Common myeloid progenitor, CD34-positive (primary cell): ENCODE data around the gene MOSPD3.
"Not testable (repeated sequence)": the region's sequence is repeated elsewhere in the genome, so short reads cannot be mapped to it uniquely, and the experiment has no call there.

Experiments
- CTCF ChIA-PET: fragments of 350-600 bp; sonication (Branson Sonifier 250); formaldehyde crosslinking; loops from one replicate; lab custom pipeline; 2021; ENCODE audit warnings: antibody characterized with exemption; lab: Charles Lee
- POLR2A ChIA-PET: fragments of 350-600 bp; sonication (Branson Sonifier 250); formaldehyde crosslinking; loops from one replicate; lab custom pipeline; 2021; ENCODE audit warnings: antibody characterized with exemption; lab: Charles Lee
- DNase-seq, 3 donors: peaks; one replicate each; pipeline versions ENCODE4 v3.0.0 to v3.0.0-alpha.2; 2013
- H3K27ac ChIP-seq, 2 experiments: 1 replicate in 1 of 2; 2 replicates in 1 of 2; pipeline ENCODE4 v1.7.0; 2013; ENCODE audit warnings: inconsistent platforms in 2 of 2, low read length in 2 of 2, mild to moderate bottlenecking in 2 of 2, low read depth in 1 of 2, moderate library complexity in 1 of 2; ENCODE audit not compliant: severe bottlenecking in 2 of 2, insufficient read depth in 1 of 2, poor library complexity in 1 of 2
- H3K27me3 ChIP-seq, 5 experiments: replicated peaks in 2 of 5; 1 replicate in 3 of 5; 2 replicates in 2 of 5; pipeline versions ENCODE4 v1.6.1 to v1.7.0; 2013; ENCODE audit warnings: low read length in 4 of 5, mild to moderate bottlenecking in 2 of 5, moderate library complexity in 2 of 5, inconsistent platforms in 1 of 5; ENCODE audit not compliant: insufficient read depth in 5 of 5, control insufficient read depth in 4 of 5
- H3K36me3 ChIP-seq, 4 experiments: 1 replicate in 2 of 4; 2 replicates in 2 of 4; pipeline versions ENCODE4 v1.6.1 to v1.7.0; 2013; ENCODE audit warnings: low read length in 3 of 4, control low read depth in 1 of 4, mild to moderate bottlenecking in 1 of 4; ENCODE audit not compliant: control insufficient read depth in 4 of 4, insufficient read depth in 4 of 4
- H3K4me1 ChIP-seq, 4 experiments: 1 replicate in 3 of 4; 2 replicates in 1 of 4; pipeline versions ENCODE4 v1.6.1 to v1.7.1; 2013; ENCODE audit warnings: low read length in 3 of 4, mild to moderate bottlenecking in 3 of 4, control low read depth in 1 of 4, inconsistent platforms in 1 of 4, moderate library complexity in 1 of 4; ENCODE audit not compliant: control insufficient read depth in 4 of 4, insufficient read depth in 4 of 4; ENCODE audit errors: control extremely low read depth in 1 of 4
- H3K4me3 ChIP-seq, 7 experiments: 1 replicate in 4 of 7; 2 replicates in 3 of 7; pipeline versions ENCODE4 v1.5.1 to v1.7.0; 2013; ENCODE audit warnings: mild to moderate bottlenecking in 7 of 7, low read length in 6 of 7, moderate library complexity in 6 of 7, inconsistent platforms in 2 of 7, low read depth in 2 of 7, control low read depth in 1 of 7; ENCODE audit not compliant: insufficient read depth in 4 of 7, control insufficient read depth in 1 of 7; ENCODE audit errors: extremely low read depth in 1 of 7
- H3K9me3 ChIP-seq, 5 experiments: 1 replicate in 4 of 5; 2 replicates in 1 of 5; pipeline versions ENCODE4 v1.6.1 to v1.7.1; 2013; ENCODE audit warnings: low read length in 4 of 5, mild to moderate bottlenecking in 2 of 5, inconsistent platforms in 1 of 5, low read depth in 1 of 5, moderate library complexity in 1 of 5; ENCODE audit not compliant: control insufficient read depth in 4 of 5, insufficient read depth in 2 of 5; ENCODE audit errors: control extremely low read depth in 1 of 5
- WGBS: methylation state at CpG from one replicate; pipeline ENCODE4 v1.1.5; 2013; ENCODE audit not compliant: insufficient coverage; 5-methylcytosine and 5-hydroxymethylcytosine counted together

The MOSPD3 gene

GRCh38 chr7:100649826-100650565 lies 37.7 kb downstream of the MOSPD3 start:
- no peak for DNase-seq
- H3K36me3 ChIP-seq, result no peaks in the 10 kb centered on the region
- 96% methylated on average over 5 of the region's 15 CpGs for WGBS
- POLR2A ChIA-PET, result no interaction called here
- no peak overlapping the region for H3K4me3 ChIP-seq
- H3K9me3 ChIP-seq, result no peaks in the 10 kb centered on the region
- H3K4me1 ChIP-seq, result no peaks in the 10 kb centered on the region
- CTCF ChIA-PET, result interaction anchor here (1.1 kb wide), 1 partner anchor 16 kb away, joined by 5 read pairs; no protein-coding TSS in a partner anchor
- H3K27ac ChIP-seq, result no peak overlapping the region
- H3K27me3 ChIP-seq, result peaks cover 2 to 28% (median 11%) of the 10 kb centered on the region in 5 experiments

- Histone ChIP-seq H3K27me3 (peaks cover 2 to 51% (median 18%) of the 10 kb centered on the region in 5 experiments), H3K27ac (no peak overlapping the region), H3K4me1 (peaks cover 0 to 2% (median 0%) of the 10 kb centered on the region in 4 experiments), H3K9me3 (peaks cover 0 to 2% (median 0%) of the 10 kb centered on the region in 5 experiments), H3K36me3 (no peaks in the 10 kb centered on the region), H3K4me3 (no peak overlapping the region)
- POLR2A ChIA-PET, result no interaction called here
- CTCF ChIA-PET, result interaction anchor here (1.2 to 1.3 kb wide), 3 partner anchors 18 to 26 kb away, joined by 3 to 5 read pairs (median 3); no protein-coding TSS in a partner anchor
- WGBS, result 50% methylated on average over 12 of the region's 25 CpGs
- no peak for DNase-seq
These were observed 42.8 kb downstream of the MOSPD3 start for GRCh38 chr7:100654908-100655831.

- Histone ChIP-seq H3K27ac (no peak within 1 kb of the TSS), H3K36me3 (no peaks in the 10 kb centered on the region), H3K9me3 (peaks cover 0 to 2% (median 0%) of the 10 kb centered on the region in 5 experiments), H3K4me1 (peaks cover 0 to 2% (median 0%) of the 10 kb centered on the region in 4 experiments), H3K4me3 (peak within 1 kb of the TSS in 1 of 7 experiments; percentile 28), H3K27me3 (peaks cover 2 to 50% (median 18%) of the 10 kb centered on the region in 5 experiments)
- ChIA-PET CTCF (interaction anchor here (1.2 to 1.4 kb wide), 4 partner anchors 19 to 36 kb away, joined by 3 to 5 read pairs (median 3); no protein-coding TSS in a partner anchor), POLR2A (no interaction called here)
- 13% methylated on average over 50 of the region's 63 CpGs for WGBS
- peak; percentile 46 to 85 (median 83) for DNase-seq
These were observed 43.8 kb downstream of the MOSPD3 start, which contains the start of gene ACTL6B for GRCh38 chr7:100655908-100656674. Gene ACTL6B, minus strand, starts transcription at chr7:100656448. Its CDS starts 94 bp downstream, at chr7:100656354.

- H3K36me3 ChIP-seq, H3K4me1 ChIP-seq, DNase-seq, H3K4me3 ChIP-seq, POLR2A ChIA-PET, H3K9me3 ChIP-seq, H3K27ac ChIP-seq: not testable (repeated sequence)
- peaks cover 0 to 11% (median 3%) of the 10 kb centered on the region in 5 experiments for H3K27me3 ChIP-seq
- WGBS, result 89% methylated on average over 12 of the region's 12 CpGs
- CTCF ChIA-PET, result interaction anchor here (2.0 kb wide), 1 partner anchor 26 kb away, joined by 5 read pairs; no protein-coding TSS in a partner anchor
These were observed 49.9 kb downstream of the MOSPD3 start for GRCh38 chr7:100662194-100662776.
